HAP-1 (cell line): ENCODE measurements around the gene ZNF28.
A peak's percentile ranks its signal among the peaks of the same experiment; 100 is the strongest.
"Not testable (repeated sequence)": the region's sequence is repeated elsewhere in the genome, so short reads cannot be mapped to it uniquely, and the experiment has no call there.

Source experiments
- DNase-seq, 2 experiments: peaks; one replicate each; pipeline ENCODE4 v3.0.0-alpha.2; 2016 to 2020; ENCODE audit warnings: low spot score in 2 of 2
- H3K27me3 ChIP-seq: fragments of 250-450 bp; sonication (Bioruptor Pico); 2 replicates; pipeline ENCODE4 v1.5.1; 2020; ENCODE audit warnings: low read depth, mild to moderate bottlenecking, moderate library complexity
- H3K36me3 ChIP-seq: fragments of 250-450 bp; sonication (Bioruptor Pico); replicated peaks from 2 replicates; pipeline ENCODE4 v1.5.1; 2020; ENCODE audit warnings: mild to moderate bottlenecking
- H3K4me1 ChIP-seq: fragments of 250-450 bp; sonication (Bioruptor Pico); 2 replicates; pipeline ENCODE4 v1.5.1; 2020; ENCODE audit warnings: mild to moderate bottlenecking
- H3K4me3 ChIP-seq: fragments of 250-450 bp; sonication (Bioruptor Pico); 2 replicates; pipeline ENCODE4 v1.5.1; 2020; ENCODE audit warnings: mild to moderate bottlenecking, moderate library complexity
- H3K9me3 ChIP-seq: fragments of 250-450 bp; sonication (Bioruptor Pico); 2 replicates; pipeline ENCODE4 v1.5.1; 2020; ENCODE audit warnings: mild to moderate bottlenecking, moderate library complexity
- in situ Hi-C: fragments of 300-500 bp; cut with MboI; formaldehyde crosslinking; loops from 3 replicates; pipeline ENCODE4 v1.14.3; 2020; ENCODE audit warnings: low sequenced_read_pairs, inconsistent platforms, mixed read lengths

Gene ZNF28

GRCh38 chr19:52821204-52821960 lies at the start of gene ZNF28:
Gene ZNF28, minus strand, starts transcription at chr19:52821633. Its CDS starts 3,675 bp downstream, at chr19:52817958.
- H3K9me3 ChIP-seq, H3K36me3 ChIP-seq, in situ Hi-C loops, H3K4me1 ChIP-seq, H3K27me3 ChIP-seq: not testable (repeated sequence)
- peak in 1 of 2 experiments; percentile 65 for DNase-seq
- peak within 1 kb of the TSS; percentile 35 for H3K4me3 ChIP-seq

- H3K4me1 ChIP-seq, DNase-seq, in situ Hi-C loops, H3K4me3 ChIP-seq, H3K36me3 ChIP-seq, H3K9me3 ChIP-seq, H3K27me3 ChIP-seq: not testable (repeated sequence)
These were observed 46.6 kb upstream of the ZNF28 start for GRCh38 chr19:52868031-52868430.

GRCh38 chr19:52857378-52858191 lies 36.2 kb upstream of the ZNF28 start, which contains the start of gene ZNF468:
Gene ZNF468, minus strand, starts transcription at chr19:52857619. Its CDS starts 3,347 bp downstream, at chr19:52854272.
- H3K9me3 ChIP-seq, H3K36me3 ChIP-seq, H3K4me1 ChIP-seq, H3K27me3 ChIP-seq, in situ Hi-C loops: not testable (repeated sequence)
- peak within 1 kb of the TSS; percentile 64 for H3K4me3 ChIP-seq
- DNase-seq = peak; percentile 31 to 81

- DNase-seq = peak in 1 of 2 experiments; percentile 24
- H3K9me3 ChIP-seq, H3K4me1 ChIP-seq, H3K27me3 ChIP-seq, in situ Hi-C loops, H3K36me3 ChIP-seq: not testable (repeated sequence)
- H3K4me3 ChIP-seq = peak overlapping the region; percentile 64
These were observed 35.3 kb upstream of the ZNF28 start for GRCh38 chr19:52856540-52857377.

GRCh38 chr19:52847352-52847751 lies 25.9 kb upstream of the ZNF28 start:
- peaks cover 31% of the 10 kb centered on the region for H3K36me3 ChIP-seq
- DNase-seq, in situ Hi-C loops, H3K4me3 ChIP-seq, H3K4me1 ChIP-seq, H3K9me3 ChIP-seq, H3K27me3 ChIP-seq: not testable (repeated sequence)

GRCh38 chr19:52840825-52841465 lies 19.5 kb upstream of the ZNF28 start:
- H3K4me3 ChIP-seq, H3K27me3 ChIP-seq, DNase-seq, H3K4me1 ChIP-seq, H3K9me3 ChIP-seq, in situ Hi-C loops: not testable (repeated sequence)
- H3K36me3 ChIP-seq = peaks cover 27% of the 10 kb centered on the region

- H3K4me3 ChIP-seq, H3K4me1 ChIP-seq, DNase-seq, H3K36me3 ChIP-seq, in situ Hi-C loops, H3K9me3 ChIP-seq, H3K27me3 ChIP-seq: not testable (repeated sequence)
These were observed 12.9 kb upstream of the ZNF28 start for GRCh38 chr19:52834289-52834688.

- H3K4me1 ChIP-seq, in situ Hi-C loops, H3K36me3 ChIP-seq, DNase-seq, H3K9me3 ChIP-seq, H3K27me3 ChIP-seq, H3K4me3 ChIP-seq: not testable (repeated sequence)
These were observed 12.1 kb upstream of the ZNF28 start for GRCh38 chr19:52833541-52833940.

GRCh38 chr19:52829866-52830265 lies 8.4 kb upstream of the ZNF28 start:
- H3K4me3 ChIP-seq, DNase-seq, H3K9me3 ChIP-seq, H3K27me3 ChIP-seq, H3K4me1 ChIP-seq, in situ Hi-C loops, H3K36me3 ChIP-seq: not testable (repeated sequence)

GRCh38 chr19:52825765-52826164 lies 4.3 kb upstream of the ZNF28 start:
- no peaks in the 10 kb centered on the region for H3K27me3 ChIP-seq
- H3K4me3 ChIP-seq = no peak overlapping the region
- H3K4me1 ChIP-seq = no peaks in the 10 kb centered on the region
- no peaks in the 10 kb centered on the region; the same call in 1 of the 2 replicates for H3K9me3 ChIP-seq
- no peak for DNase-seq
- H3K36me3 ChIP-seq = no peaks in the 10 kb centered on the region
- in situ Hi-C loops = no loop called here

GRCh38 chr19:52823676-52824075 lies 2.2 kb upstream of the ZNF28 start:
- no peak overlapping the region for H3K4me3 ChIP-seq
- no peaks in the 10 kb centered on the region for H3K36me3 ChIP-seq
- no peak for DNase-seq
- in situ Hi-C loops = no loop called here
- H3K4me1 ChIP-seq = no peaks in the 10 kb centered on the region
- H3K9me3 ChIP-seq = no peaks in the 10 kb centered on the region; the same call in 1 of the 2 replicates
- H3K27me3 ChIP-seq = no peaks in the 10 kb centered on the region

- DNase-seq, H3K27me3 ChIP-seq, H3K4me1 ChIP-seq, in situ Hi-C loops, H3K36me3 ChIP-seq, H3K9me3 ChIP-seq: not testable (repeated sequence)
- peak overlapping the region; percentile 35 for H3K4me3 ChIP-seq
These were observed 795 bp downstream of the ZNF28 start for GRCh38 chr19:52820472-52821203.

GRCh38 chr19:52809801-52810200 lies 11.6 kb downstream of the ZNF28 start:
- Histone ChIP-seq H3K4me3 (no peak overlapping the region), H3K4me1 (no peaks in the 10 kb centered on the region), H3K27me3 (no peaks in the 10 kb centered on the region), H3K36me3 (no peaks in the 10 kb centered on the region), H3K9me3 (no peaks in the 10 kb centered on the region)
- DNase-seq = no peak
- in situ Hi-C loops = no loop called here
